Fibroblast of skin of abdomen (primary cell): ENCODE data around the gene IL18.
"Not testable (repeated sequence)": the region's sequence is repeated elsewhere in the genome, so short reads cannot be mapped to it uniquely, and the experiment has no call there.

ENCODE experiments used
- DNase-seq: peaks from one replicate; pipeline ENCODE4 v3.0.0-alpha.2; 2013

IL18 gene

GRCh38 chr11:112167145-112167544, 3.3 kb upstream of the IL18 start, which contains the start of gene TEX12:
Gene TEX12, plus strand, starts transcription at chr11:112167372. Its CDS starts 1,897 bp downstream, at chr11:112169269.
- DNase-seq = no peak

GRCh38 chr11:112166562-112166961, 2.7 kb upstream of the IL18 start:
- DNase-seq = peak; percentile 64

GRCh38 chr11:112165049-112165448, 1.2 kb upstream of the IL18 start:
- DNase-seq = no peak

- DNase-seq = no peak
Measured at GRCh38 chr11:112162761-112163546, 940 bp downstream of the IL18 start.

GRCh38 chr11:112162200-112162599, 1.7 kb downstream of the IL18 start:
- DNase-seq = not testable (repeated sequence)

GRCh38 chr11:112161012-112161411, 2.9 kb downstream of the IL18 start:
- DNase-seq = peak; percentile 14

- no peak for DNase-seq
Measured at GRCh38 chr11:112160091-112160848, 3.6 kb downstream of the IL18 start.

- DNase-seq = no peak
Measured at GRCh38 chr11:112159098-112160065, 4.5 kb downstream of the IL18 start.

- peak; percentile 99 for DNase-seq
Measured at GRCh38 chr11:112156956-112157766, 6.7 kb downstream of the IL18 start.

- no peak for DNase-seq
Measured at GRCh38 chr11:112156153-112156955, 7.5 kb downstream of the IL18 start.

- DNase-seq = no peak
Measured at GRCh38 chr11:112150517-112150916, 13.4 kb downstream of the IL18 start.

- no peak for DNase-seq
Measured at GRCh38 chr11:112143597-112143996, 20.3 kb downstream of the IL18 start.

- no peak for DNase-seq
Measured at GRCh38 chr11:112134473-112134872, 29.4 kb downstream of the IL18 start.

- DNase-seq = no peak
Measured at GRCh38 chr11:112132737-112133136, 31.2 kb downstream of the IL18 start.

GRCh38 chr11:112129656-112130055, 34.2 kb downstream of the IL18 start:
- DNase-seq = no peak

GRCh38 chr11:112128483-112129121, 35.3 kb downstream of the IL18 start:
- DNase-seq = peak; percentile 87

- no peak for DNase-seq
Measured at GRCh38 chr11:112127056-112127455, 36.8 kb downstream of the IL18 start.

GRCh38 chr11:112123129-112123528, 40.8 kb downstream of the IL18 start:
- no peak for DNase-seq

GRCh38 chr11:112121981-112122615, 41.8 kb downstream of the IL18 start:
- DNase-seq = no peak

GRCh38 chr11:112118176-112118575, 45.7 kb downstream of the IL18 start:
- no peak for DNase-seq
